HEK293 (cell line): ENCODE data around the gene MICU1.

ENCODE experiments used
- CTCF ChIA-PET: fragments of 350-600 bp; formaldehyde crosslinking; extraction: SDS; loops from one replicate; lab custom pipeline; 2021; ENCODE audit warnings: antibody characterized with exemption; lab: Yijun Ruan, JAX
- POLR2A ChIA-PET: fragments of 300-600 bp; formaldehyde crosslinking; extraction: SDS; loops from one replicate; lab custom pipeline; 2020; ENCODE audit warnings: antibody characterized with exemption, inconsistent platforms; lab: Yijun Ruan, JAX
- H3K27ac ChIP-seq: fragments of 200-500 bp; sonication (Bioruptor generic); 2 replicates; pipeline ENCODE4 v1.5.1; 2014; ENCODE audit warnings: low read depth, low read length, control low read depth, inconsistent platforms; ENCODE audit errors: extremely low read depth
- H3K36me3 ChIP-seq, 2 experiments: fragments of 200-500 bp in 1 of 2; sonication (Bioruptor generic) in 1 of 2; 1 replicate in 1 of 2; 2 replicates in 1 of 2; pipeline ENCODE4 v1.5.1; 2014 to 2017; ENCODE audit warnings: inconsistent platforms in 2 of 2, low read length in 2 of 2; ENCODE audit not compliant: control insufficient read depth in 2 of 2, insufficient read depth in 1 of 2
- H3K4me1 ChIP-seq: fragments of 200-500 bp; sonication (Bioruptor generic); 2 replicates; pipeline ENCODE4 v1.5.1; 2014; ENCODE audit warnings: mild to moderate bottlenecking, low read length, inconsistent platforms; ENCODE audit not compliant: control insufficient read depth, insufficient read depth
- H3K4me3 ChIP-seq: 2 replicates; pipeline ENCODE4 v1.5.1; 2011; ENCODE audit warnings: low read depth, mild to moderate bottlenecking, control low read depth, low read length, moderate library complexity
- H3K9me3 ChIP-seq: fragments of 200-500 bp; sonication (Bioruptor generic); 2 replicates; pipeline ENCODE4 v1.5.1; 2014; ENCODE audit warnings: low read depth, low read length, inconsistent platforms; ENCODE audit not compliant: control insufficient read depth, insufficient read depth
- IKZF3 ChIP-seq: fragments of 450-650 bp; IDR thresholded peaks from 2 replicates; pipeline ENCODE4 v1.5.0; 2018; ENCODE audit warnings: missing biosample characterization, mild to moderate bottlenecking, missing genetic modification characterization, moderate library complexity
- KLF16 ChIP-seq: fragments of 450-650 bp; formaldehyde crosslinking; IDR thresholded peaks from 2 replicates; pipeline ENCODE4 v1.5.1; 2017; ENCODE audit warnings: missing biosample characterization, missing genetic modification characterization
- OVOL3 ChIP-seq: fragments of 450-650 bp; formaldehyde crosslinking; IDR thresholded peaks from 2 replicates; pipeline ENCODE4 v1.5.1; 2016; ENCODE audit warnings: missing biosample characterization, missing genetic modification characterization
- SCRT2 ChIP-seq: fragments of 450-650 bp; formaldehyde crosslinking; IDR thresholded peaks from 2 replicates; pipeline ENCODE4 v1.5.1; 2016; ENCODE audit warnings: missing biosample characterization, missing genetic modification characterization
- ZBTB17 ChIP-seq: fragments of 450-650 bp; formaldehyde crosslinking; IDR thresholded peaks from 2 replicates; pipeline ENCODE4 v1.5.1; 2016; ENCODE audit warnings: missing biosample characterization, missing genetic modification characterization
- ZBTB48 ChIP-seq: fragments of 450-650 bp; formaldehyde crosslinking; IDR thresholded peaks from 2 replicates; pipeline ENCODE4 v1.5.1; 2016; ENCODE audit warnings: missing biosample characterization, missing genetic modification characterization
- ZBTB8A ChIP-seq: fragments of 450-650 bp; formaldehyde crosslinking; IDR thresholded peaks from 2 replicates; pipeline ENCODE4 v1.5.1; 2016; ENCODE audit warnings: missing biosample characterization, missing genetic modification characterization
- ZEB2 ChIP-seq: fragments of 450-650 bp; formaldehyde crosslinking; IDR thresholded peaks from 2 replicates; pipeline ENCODE4 v1.5.1; 2016; ENCODE audit warnings: missing biosample characterization, missing genetic modification characterization
- ZFP41 ChIP-seq: fragments of 450-650 bp; formaldehyde crosslinking; IDR thresholded peaks from 2 replicates; pipeline ENCODE4 v1.5.1; 2016; ENCODE audit warnings: missing biosample characterization, missing genetic modification characterization, borderline replicate concordance
- ZIC2 ChIP-seq: fragments of 450-650 bp; formaldehyde crosslinking; IDR thresholded peaks from 2 replicates; pipeline ENCODE4 v1.5.1; 2016; ENCODE audit warnings: missing biosample characterization, missing genetic modification characterization
- ZNF184 ChIP-seq: fragments of 450-650 bp; IDR thresholded peaks from 2 replicates; pipeline ENCODE4 v1.5.1; 2018; ENCODE audit warnings: missing biosample characterization, mild to moderate bottlenecking, missing genetic modification characterization
- ZNF248 ChIP-seq: fragments of 450-650 bp; formaldehyde crosslinking; IDR thresholded peaks from 2 replicates; pipeline ENCODE4 v1.5.1; 2017; ENCODE audit warnings: missing biosample characterization, missing genetic modification characterization
- ZNF341 ChIP-seq: fragments of 450-650 bp; formaldehyde crosslinking; IDR thresholded peaks from 2 replicates; pipeline ENCODE4; 2016; ENCODE audit warnings: low read depth, missing biosample characterization, missing genetic modification characterization
- ZNF354C ChIP-seq: fragments of 450-650 bp; formaldehyde crosslinking; IDR thresholded peaks from 2 replicates; pipeline ENCODE4 v1.5.1; 2016; ENCODE audit warnings: missing biosample characterization, missing genetic modification characterization, low read depth, borderline replicate concordance
- ZNF423 ChIP-seq: fragments of 450-650 bp; formaldehyde crosslinking; IDR thresholded peaks from 2 replicates; pipeline ENCODE4 v1.5.1; 2016; ENCODE audit warnings: missing biosample characterization, missing genetic modification characterization
- ZNF426 ChIP-seq: fragments of 450-650 bp; formaldehyde crosslinking; IDR thresholded peaks from 2 replicates; pipeline ENCODE4 v1.5.1; 2017; ENCODE audit warnings: missing biosample characterization, missing genetic modification characterization, mild to moderate bottlenecking, inconsistent platforms, moderate library complexity
- ZNF549 ChIP-seq: fragments of 450-650 bp; IDR thresholded peaks from 2 replicates; pipeline ENCODE4 v1.5.1; 2018; ENCODE audit warnings: missing biosample characterization, missing genetic modification characterization, mild to moderate bottlenecking, inconsistent platforms, moderate library complexity
- ZNF692 ChIP-seq: fragments of 450-650 bp; formaldehyde crosslinking; IDR thresholded peaks from 2 replicates; pipeline ENCODE4 v1.5.1; 2016; ENCODE audit warnings: missing biosample characterization, missing genetic modification characterization
- ZNF776 ChIP-seq: fragments of 450-650 bp; formaldehyde crosslinking; IDR thresholded peaks from 2 replicates; pipeline ENCODE4 v1.5.0; 2017; ENCODE audit warnings: missing biosample characterization, missing genetic modification characterization, borderline replicate concordance
- ZNF777 ChIP-seq: fragments of 450-650 bp; formaldehyde crosslinking; IDR thresholded peaks from 2 replicates; pipeline ENCODE4 v1.5.1; 2017; ENCODE audit warnings: missing biosample characterization, missing genetic modification characterization, borderline replicate concordance
- ZNF785 ChIP-seq: fragments of 450-650 bp; formaldehyde crosslinking; IDR thresholded peaks from 2 replicates; pipeline ENCODE4 v1.5.1; 2016; ENCODE audit warnings: missing biosample characterization, missing genetic modification characterization
- ZSCAN16 ChIP-seq: fragments of 450-650 bp; formaldehyde crosslinking; IDR thresholded peaks from 2 replicates; pipeline ENCODE4 v1.5.1; 2016; ENCODE audit warnings: missing biosample characterization, missing genetic modification characterization
- TF ChIP-seq, protein P1 (sequence below): fragments of 450-650 bp; IDR thresholded peaks from 2 replicates; pipeline ENCODE4 v1.5.1; 2018; ENCODE audit warnings: missing biosample characterization, mild to moderate bottlenecking, missing genetic modification characterization
- TF ChIP-seq, protein P2 (sequence below): fragments of 450-650 bp; formaldehyde crosslinking; IDR thresholded peaks from 2 replicates; pipeline ENCODE4 v1.5.1; 2016; ENCODE audit warnings: missing biosample characterization, missing genetic modification characterization
- TF ChIP-seq, protein P3 (sequence below): fragments of 450-650 bp; formaldehyde crosslinking; IDR thresholded peaks from 2 replicates; pipeline ENCODE4 v1.5.1; 2017; ENCODE audit warnings: missing biosample characterization, missing genetic modification characterization

The MICU1 gene

DNA sequence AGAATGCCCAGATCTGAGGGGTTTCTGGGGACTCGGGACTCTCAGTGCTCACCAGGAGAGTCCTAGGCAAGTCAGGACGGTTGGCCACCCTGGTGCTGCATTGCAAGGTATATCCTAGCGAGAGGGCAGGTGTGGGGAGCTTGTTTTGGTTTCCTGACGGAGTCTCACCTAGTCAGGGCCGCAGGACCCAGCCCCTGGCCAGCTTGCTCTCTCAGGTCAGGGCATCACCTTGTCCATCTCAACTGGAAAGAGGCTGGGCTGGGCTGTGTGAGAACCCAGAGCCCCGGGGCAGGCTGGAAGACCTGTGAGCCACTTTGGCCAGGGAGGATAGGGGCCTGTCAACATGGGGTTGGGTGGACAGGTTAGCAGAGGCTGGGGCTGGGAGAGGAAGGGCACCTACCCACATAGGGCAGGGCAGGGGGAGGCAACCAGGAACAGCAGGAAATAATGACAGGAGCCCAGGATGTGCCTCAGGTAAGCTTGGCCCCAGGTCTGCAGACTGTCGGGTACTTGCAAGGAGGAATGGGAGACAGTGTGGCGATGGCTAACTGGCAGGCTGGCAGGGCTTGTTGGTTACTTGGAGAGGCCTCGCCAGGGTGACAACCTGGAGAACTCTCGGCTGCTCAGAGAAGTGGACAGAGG lies 302.6 kb downstream of the MICU1 start:
- H3K36me3 ChIP-seq: no peaks in the 10 kb centered on the region
- TF ChIP-seq OVOL3 (tag by site-specific recombination) (no peak), ZNF341 (tag by site-specific recombination) (peak; percentile 60), ZNF426 (tag by site-specific recombination) (no peak), ZNF777 (tag by site-specific recombination) (no peak), IKZF3 (no peak)
- TF ChIP-seq, protein P1, sequence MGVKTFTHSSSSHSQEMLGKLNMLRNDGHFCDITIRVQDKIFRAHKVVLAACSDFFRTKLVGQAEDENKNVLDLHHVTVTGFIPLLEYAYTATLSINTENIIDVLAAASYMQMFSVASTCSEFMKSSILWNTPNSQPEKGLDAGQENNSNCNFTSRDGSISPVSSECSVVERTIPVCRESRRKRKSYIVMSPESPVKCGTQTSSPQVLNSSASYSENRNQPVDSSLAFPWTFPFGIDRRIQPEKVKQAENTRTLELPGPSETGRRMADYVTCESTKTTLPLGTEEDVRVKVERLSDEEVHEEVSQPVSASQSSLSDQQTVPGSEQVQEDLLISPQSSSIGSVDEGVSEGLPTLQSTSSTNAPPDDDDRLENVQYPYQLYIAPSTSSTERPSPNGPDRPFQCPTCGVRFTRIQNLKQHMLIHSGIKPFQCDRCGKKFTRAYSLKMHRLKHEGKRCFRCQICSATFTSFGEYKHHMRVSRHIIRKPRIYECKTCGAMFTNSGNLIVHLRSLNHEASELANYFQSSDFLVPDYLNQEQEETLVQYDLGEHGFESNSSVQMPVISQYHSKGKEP (tag by site-specific recombination): no peak
- TF ChIP-seq, all 188 proteins: peak for 1
- no peak overlapping the region for H3K4me3 ChIP-seq
- no peaks in the 10 kb centered on the region for H3K9me3 ChIP-seq
- POLR2A ChIA-PET: interaction anchor here (1.2 to 5.5 kb wide), 2 partner anchors 9 to 49 kb away, joined by 4 to 110 read pairs; partner anchors contain the start of gene DDIT4
- H3K27ac ChIP-seq: no peak overlapping the region; the same call in 1 of the 2 replicates
- CTCF ChIA-PET: interaction anchor here (0.7 to 1.3 kb wide), 2 partner anchors 49 to 197 kb away, joined by 3 read pairs; partner anchors contain the start of gene DDIT4
- H3K4me1 ChIP-seq: peaks cover 24% of the 10 kb centered on the region

DNA sequence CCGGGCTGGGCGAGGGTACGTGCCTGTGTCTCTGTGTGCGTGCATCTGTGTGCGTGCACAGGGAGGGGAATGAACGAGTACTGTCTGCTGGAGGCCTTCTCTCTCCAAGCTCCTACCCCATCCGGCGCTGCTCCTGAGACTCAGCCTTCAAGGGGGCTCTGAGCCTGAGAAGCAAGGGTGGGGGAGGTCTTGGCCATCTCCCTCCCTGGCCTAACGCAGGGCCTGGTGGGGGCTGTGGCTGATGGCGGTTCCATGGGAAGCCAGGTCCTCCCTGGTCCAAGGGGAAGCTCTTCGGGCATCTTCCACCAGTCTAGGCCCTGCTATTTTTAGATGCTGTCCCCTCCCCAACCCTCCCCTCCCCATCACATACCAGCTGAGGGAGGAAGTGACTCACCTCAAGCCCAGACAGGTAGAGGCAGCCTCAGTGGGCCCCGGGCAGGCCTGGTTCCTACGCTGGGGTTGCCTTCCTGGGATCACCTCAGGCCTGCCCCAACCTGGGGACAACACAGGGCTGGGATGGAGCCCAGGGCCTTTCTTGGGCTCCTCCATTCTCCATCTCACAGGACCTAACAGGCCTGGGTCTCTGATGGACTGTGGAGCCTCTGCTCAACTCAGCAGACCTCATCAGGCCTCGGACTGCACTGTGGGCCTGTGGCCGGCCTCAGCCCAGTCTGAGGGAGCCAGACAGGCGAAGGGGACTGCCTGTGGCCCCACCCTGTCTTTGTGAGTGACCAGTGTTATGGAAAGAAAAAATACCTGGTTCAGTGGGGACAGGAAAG lies 303.4 kb downstream of the MICU1 start:
- Histone ChIP-seq H3K36me3 (no peaks in the 10 kb centered on the region), H3K4me1 (peaks cover 21% of the 10 kb centered on the region), H3K4me3 (no peak overlapping the region), H3K27ac (peak overlapping the region; percentile 10; the same call in 1 of the 2 replicates), H3K9me3 (no peaks in the 10 kb centered on the region)
- POLR2A ChIA-PET: interaction anchor here (0.6 to 5.5 kb wide), 6 partner anchors 9 to 106 kb away, joined by 3 to 110 read pairs (median 10); partner anchors contain the start of genes ANAPC16, ASCC1 and DDIT4
- CTCF ChIA-PET: interaction anchor here (0.7 to 1.9 kb wide), 6 partner anchors 9 to 197 kb away, joined by 3 to 7 read pairs (median 5); no protein-coding TSS in a partner anchor
- TF ChIP-seq, protein P2, sequence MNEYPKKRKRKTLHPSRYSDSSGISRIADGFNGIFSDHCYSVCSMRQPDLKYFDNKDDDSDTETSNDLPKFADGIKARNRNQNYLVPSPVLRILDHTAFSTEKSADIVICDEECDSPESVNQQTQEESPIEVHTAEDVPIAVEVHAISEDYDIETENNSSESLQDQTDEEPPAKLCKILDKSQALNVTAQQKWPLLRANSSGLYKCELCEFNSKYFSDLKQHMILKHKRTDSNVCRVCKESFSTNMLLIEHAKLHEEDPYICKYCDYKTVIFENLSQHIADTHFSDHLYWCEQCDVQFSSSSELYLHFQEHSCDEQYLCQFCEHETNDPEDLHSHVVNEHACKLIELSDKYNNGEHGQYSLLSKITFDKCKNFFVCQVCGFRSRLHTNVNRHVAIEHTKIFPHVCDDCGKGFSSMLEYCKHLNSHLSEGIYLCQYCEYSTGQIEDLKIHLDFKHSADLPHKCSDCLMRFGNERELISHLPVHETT (tag by site-specific recombination): no peak
- TF ChIP-seq ZFP41 (tag by site-specific recombination) (no peak), ZNF184 (tag by site-specific recombination) (no peak), ZSCAN16 (no peak), OVOL3 (tag by site-specific recombination) (no peak), ZNF549 (tag by site-specific recombination) (no peak), ZEB2 (tag by site-specific recombination) (0 out of 2 replicates have a peak, but pooled peaks have one; percentile 9), ZNF423 (tag by site-specific recombination) (no peak), ZBTB8A (tag by site-specific recombination) (no peak), ZNF248 (tag by site-specific recombination) (no peak), ZNF776 (tag by site-specific recombination) (no peak), ZNF354C (tag by site-specific recombination) (no peak), KLF16 (no peak), SCRT2 (no peak), ZNF785 (tag by site-specific recombination) (no peak), ZNF692 (no peak), ZBTB48 (tag by site-specific recombination) (peak; percentile 48; the same call in 1 of the 2 replicates), ZBTB17 (tag by site-specific recombination) (0 out of 2 replicates have a peak, but pooled peaks have one; percentile 10), ZIC2 (tag by site-specific recombination) (peak; percentile 48; the same call in 1 of the 2 replicates)
- TF ChIP-seq, protein P3, sequence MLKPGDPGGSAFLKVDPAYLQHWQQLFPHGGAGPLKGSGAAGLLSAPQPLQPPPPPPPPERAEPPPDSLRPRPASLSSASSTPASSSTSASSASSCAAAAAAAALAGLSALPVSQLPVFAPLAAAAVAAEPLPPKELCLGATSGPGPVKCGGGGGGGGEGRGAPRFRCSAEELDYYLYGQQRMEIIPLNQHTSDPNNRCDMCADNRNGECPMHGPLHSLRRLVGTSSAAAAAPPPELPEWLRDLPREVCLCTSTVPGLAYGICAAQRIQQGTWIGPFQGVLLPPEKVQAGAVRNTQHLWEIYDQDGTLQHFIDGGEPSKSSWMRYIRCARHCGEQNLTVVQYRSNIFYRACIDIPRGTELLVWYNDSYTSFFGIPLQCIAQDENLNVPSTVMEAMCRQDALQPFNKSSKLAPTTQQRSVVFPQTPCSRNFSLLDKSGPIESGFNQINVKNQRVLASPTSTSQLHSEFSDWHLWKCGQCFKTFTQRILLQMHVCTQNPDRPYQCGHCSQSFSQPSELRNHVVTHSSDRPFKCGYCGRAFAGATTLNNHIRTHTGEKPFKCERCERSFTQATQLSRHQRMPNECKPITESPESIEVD (tag by site-specific recombination): no peak
- TF ChIP-seq, protein P1 (tag by site-specific recombination): no peak
